Right lung (tissue), 5 donors: ENCODE measurements around the gene NRSN2. TPM values are rescaled to one million over a fixed set of nuclear protein-coding genes. Genes with fewer than 3 reads are reported as not detected.
"Not testable (repeated sequence)": the region's sequence is repeated elsewhere in the genome, so short reads cannot be mapped to it uniquely, and the experiment has no call there.

Experiments used
- DNase-seq, 2 donors: peaks; one replicate each; pipeline ENCODE4 v3.0.0-alpha.2; 2013
- polyA plus RNA-seq, 5 donors: library from polyadenylated mRNA; unstranded; fragments of 120-200 nt; gene quantifications; one replicate each; pipeline versions ENCODE4 v1.2.1 to v1.2.3, GENCODE V29; 2013; ENCODE audit warnings: inconsistent platforms in 1 of 5, low replicate concordance in 1 of 5; ENCODE audit not compliant: insufficient read length in 5 of 5, insufficient read depth in 1 of 5

NRSN2 gene
- polyA plus RNA-seq, 5 donors, result 33.9 to 43.7 (median 35.4) TPM

- DNase-seq, result peak; percentile 87 to 88
These were observed 25.0 kb downstream of the NRSN2 start for GRCh38 chr20:371755-372542.

GRCh38 chr20:372543-373082 lies 25.7 kb downstream of the NRSN2 start:
- not testable (repeated sequence) for DNase-seq

- no peak for DNase-seq
These were observed 26.4 kb downstream of the NRSN2 start for GRCh38 chr20:373171-373890.

- DNase-seq, result no peak
These were observed 28.5 kb downstream of the NRSN2 start for GRCh38 chr20:375265-375889.

- no peak for DNase-seq
These were observed 29.2 kb downstream of the NRSN2 start for GRCh38 chr20:376089-376488.

GRCh38 chr20:376750-377149 lies 29.8 kb downstream of the NRSN2 start:
- DNase-seq, result no peak

GRCh38 chr20:377578-377977 lies 30.7 kb downstream of the NRSN2 start:
- DNase-seq, result not testable (repeated sequence)

GRCh38 chr20:378961-379336 lies 32.0 kb downstream of the NRSN2 start:
- no peak for DNase-seq

- DNase-seq, result peak in 1 of 2 donors; percentile 26
These were observed 34.1 kb downstream of the NRSN2 start for GRCh38 chr20:380763-381580.

GRCh38 chr20:381581-382290 lies 34.8 kb downstream of the NRSN2 start:
- DNase-seq, result peak; percentile 54 to 56

GRCh38 chr20:382291-383115 lies 35.6 kb downstream of the NRSN2 start:
- DNase-seq, result no peak

- DNase-seq, result no peak
These were observed 37.0 kb downstream of the NRSN2 start for GRCh38 chr20:383889-384288.

GRCh38 chr20:384723-385122 lies 37.8 kb downstream of the NRSN2 start:
- no peak for DNase-seq

GRCh38 chr20:385448-385847 lies 38.5 kb downstream of the NRSN2 start:
- DNase-seq, result no peak

GRCh38 chr20:386634-387033 lies 39.7 kb downstream of the NRSN2 start:
- not testable (repeated sequence) for DNase-seq

GRCh38 chr20:387520-387919 lies 40.6 kb downstream of the NRSN2 start:
- DNase-seq, result no peak

- no peak for DNase-seq
These were observed 41.4 kb downstream of the NRSN2 start for GRCh38 chr20:388034-388994.

- no peak for DNase-seq
These were observed 42.3 kb downstream of the NRSN2 start for GRCh38 chr20:389220-389619.
